GM23338 (cell line): ENCODE data around the gene RNF130. TPM values are rescaled to one million over a fixed set of nuclear protein-coding genes. Genes with fewer than 3 reads are reported as not detected.

Experiments
- ATAC-seq: fragments of 200-7000 bp; cut with Tn5 transposase; 3 replicates; pipeline ENCODE4 v1.9.1; 2020
- DNase-seq: peaks from one replicate; pipeline ENCODE4 v3.0.0-alpha.2; 2015; ENCODE audit warnings: low spot score
- H2AFZ ChIP-seq: fragments of 200-600 bp; sonication (generic); 2 replicates; pipeline ENCODE4 v1.8.0; 2016; ENCODE audit warnings: antibody characterized with exemption, mild to moderate bottlenecking, moderate library complexity
- H3F3A ChIP-seq: fragments of 200-600 bp; sonication (generic); replicated peaks from 2 replicates; pipeline ENCODE4 v1.8.0; 2017; ENCODE audit warnings: antibody characterized with exemption, mixed run types, low read depth
- H3K27ac ChIP-seq: fragments of 200-600 bp; sonication (generic); 2 replicates; pipeline ENCODE4 v1.6.1; 2016; ENCODE audit warnings: low read depth
- H3K27me3 ChIP-seq: fragments of 200-600 bp; sonication (generic); 2 replicates; pipeline ENCODE4 v1.8.0; 2016; ENCODE audit warnings: mild to moderate bottlenecking, mixed run types, moderate library complexity; ENCODE audit not compliant: insufficient read depth
- H3K36me3 ChIP-seq: fragments of 200-600 bp; sonication (generic); 2 replicates; pipeline ENCODE4 v1.8.0; 2016; ENCODE audit warnings: mild to moderate bottlenecking; ENCODE audit not compliant: insufficient read depth
- H3K4me1 ChIP-seq: fragments of 200-600 bp; sonication (generic); 2 replicates; pipeline ENCODE4 v1.8.0; 2016; ENCODE audit warnings: mild to moderate bottlenecking, moderate library complexity; ENCODE audit not compliant: insufficient read depth
- H3K4me2 ChIP-seq: fragments of 200-600 bp; sonication (generic); 2 replicates; pipeline ENCODE4 v1.7.1; 2017; ENCODE audit warnings: mixed run types
- H3K4me3 ChIP-seq: fragments of 200-600 bp; sonication (generic); 2 replicates; pipeline ENCODE4 v1.6.1; 2016; ENCODE audit warnings: mixed run types
- H3K79me2 ChIP-seq: fragments of 200-600 bp; sonication (generic); replicated peaks from 2 replicates; pipeline ENCODE4 v1.8.0; 2017; ENCODE audit warnings: mild to moderate bottlenecking; ENCODE audit not compliant: insufficient read depth
- H3K9me2 ChIP-seq: fragments of 200-600 bp; sonication (generic); 2 replicates; pipeline ENCODE4 v1.8.0; 2017; ENCODE audit not compliant: insufficient read depth
- H4K20me1 ChIP-seq: fragments of 200-600 bp; sonication (generic); replicated peaks from 2 replicates; pipeline ENCODE4 v1.8.0; 2017; ENCODE audit warnings: mild to moderate bottlenecking; ENCODE audit not compliant: insufficient read depth
- H3K27ac Mint-ChIP-seq: 2 replicates; pipeline ENCODE4 v1.8.0; 2020; ENCODE audit warnings: inconsistent platforms, mild to moderate bottlenecking, moderate library complexity, mixed read lengths
- H3K27me3 Mint-ChIP-seq: 3 replicates; pipeline ENCODE4 v1.8.0; 2022; ENCODE audit warnings: low read depth, mild to moderate bottlenecking, moderate library complexity, mixed read lengths, inconsistent platforms; ENCODE audit not compliant: insufficient read depth, poor library complexity
- H3K36me3 Mint-ChIP-seq: 3 replicates; pipeline ENCODE4 v1.8.0; 2021; ENCODE audit warnings: low read depth, mild to moderate bottlenecking, inconsistent platforms, moderate library complexity, mixed read lengths
- H3K4me1 Mint-ChIP-seq: 3 replicates; pipeline ENCODE4 v1.8.0; 2020; ENCODE audit warnings: mild to moderate bottlenecking, inconsistent platforms, mixed read lengths
- H3K4me3 Mint-ChIP-seq: 3 replicates; pipeline ENCODE4 v1.8.0; 2021; ENCODE audit warnings: moderate library complexity, mild to moderate bottlenecking, inconsistent platforms, mixed read lengths
- H3K9me3 Mint-ChIP-seq: 3 replicates; pipeline ENCODE4 v1.8.0; 2020; ENCODE audit warnings: moderate library complexity, mild to moderate bottlenecking, inconsistent platforms, mixed read lengths
- CREB1 ChIP-seq: fragments of 250-450 bp; sonication (Bioruptor Pico); IDR thresholded peaks from 2 replicates; pipeline ENCODE4 v1.5.0; 2020; ENCODE audit warnings: low read depth, mild to moderate bottlenecking, moderate library complexity
- EZH2 ChIP-seq: fragments of 200-600 bp; sonication (generic); IDR thresholded peaks from one replicate; pipeline ENCODE4 v1.8.0; 2017; ENCODE audit warnings: antibody characterized with exemption, mild to moderate bottlenecking, low read depth; ENCODE audit not compliant: unreplicated experiment
- EZH2phosphoT487 ChIP-seq: fragments of 200-600 bp; sonication (generic); IDR thresholded peaks from one replicate; pipeline ENCODE4 v1.8.1; 2018; ENCODE audit warnings: antibody characterized with exemption; ENCODE audit not compliant: unreplicated experiment
- JUNB ChIP-seq: IDR thresholded peaks from one replicate; pipeline ENCODE4 v1.6.1; 2016; ENCODE audit warnings: antibody characterized with exemption; ENCODE audit not compliant: unreplicated experiment
- NANOG ChIP-seq: IDR thresholded peaks from 2 replicates; pipeline ENCODE4 v1.6.1; 2016; ENCODE audit warnings: antibody characterized with exemption, borderline replicate concordance
- STAT1 ChIP-seq: IDR thresholded peaks from one replicate; pipeline ENCODE4 v1.6.1; 2016; ENCODE audit warnings: antibody characterized with exemption; ENCODE audit not compliant: unreplicated experiment
- ZNF114 ChIP-seq: fragments of 250-450 bp; sonication (Bioruptor Pico); IDR thresholded peaks from 2 replicates; pipeline ENCODE4 v1.5.0; 2020; ENCODE audit warnings: mild to moderate bottlenecking, moderate library complexity
- polyA plus RNA-seq: library from polyadenylated mRNA; unstranded; fragments of >200 nt; fragmentation: Nextera tagmentation; extraction: Ambion mirVana; gene quantifications from 2 replicates; pipeline ENCODE4 v1.2.1, GENCODE V29; 2016
- total RNA-seq: library from RNA; depleted of rRNA; stranded (reverse); fragments of >200 nt; shearing (Covaris generic); gene quantifications from 2 replicates; pipeline ENCODE4 v1.2.3, GENCODE V29; 2014
- TF ChIP-seq, protein P1 (sequence below), 2 experiments: fragments of 200-600 bp in 1 of 2; sonication (generic) in 1 of 2; conservative IDR thresholded peaks; 2 replicates each; pipeline versions ENCODE4 v1.5.1 to v1.6.1; 2016 to 2017; ENCODE audit warnings: antibody characterized with exemption in 2 of 2, low read depth in 2 of 2, mild to moderate bottlenecking in 2 of 2, moderate library complexity in 1 of 2
- TF ChIP-seq, protein P2 (sequence below): IDR thresholded peaks from 2 replicates; pipeline ENCODE4 v1.6.1; 2016; ENCODE audit warnings: antibody characterized with exemption
- TF ChIP-seq, protein P3 (sequence below): IDR thresholded peaks from one replicate; pipeline ENCODE4 v1.6.1; 2018; ENCODE audit warnings: antibody characterized with exemption; ENCODE audit not compliant: unreplicated experiment

RNF130 gene
- total and polyA plus RNA-seq, 2 experiments from 2014 or later, result 60.1 to 97.3 TPM

DNA sequence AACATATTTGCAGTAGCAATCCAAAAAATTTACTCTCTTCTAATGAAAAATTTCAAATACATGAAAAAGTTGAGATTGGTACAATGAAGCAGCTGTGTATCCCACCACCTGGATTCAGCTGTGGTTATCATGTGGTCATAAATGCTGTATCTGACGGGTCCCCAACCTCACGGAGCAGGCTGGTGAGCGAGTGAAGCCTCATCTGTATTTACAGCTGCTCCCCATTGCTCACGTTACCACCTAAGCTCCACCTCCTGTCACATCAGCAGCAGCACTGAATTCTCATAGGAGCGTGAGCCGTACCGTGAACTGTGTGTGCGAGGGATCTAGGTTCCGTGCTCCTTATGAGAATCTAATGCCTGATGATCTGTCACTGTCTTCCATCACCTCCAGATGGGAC, 6.8 kb upstream of the RNF130 start:
- H3K36me3 Mint-ChIP-seq, result peaks cover 34% of the 10 kb centered on the region
- peaks cover 14% of the 10 kb centered on the region for H3K4me1 ChIP-seq

DNA sequence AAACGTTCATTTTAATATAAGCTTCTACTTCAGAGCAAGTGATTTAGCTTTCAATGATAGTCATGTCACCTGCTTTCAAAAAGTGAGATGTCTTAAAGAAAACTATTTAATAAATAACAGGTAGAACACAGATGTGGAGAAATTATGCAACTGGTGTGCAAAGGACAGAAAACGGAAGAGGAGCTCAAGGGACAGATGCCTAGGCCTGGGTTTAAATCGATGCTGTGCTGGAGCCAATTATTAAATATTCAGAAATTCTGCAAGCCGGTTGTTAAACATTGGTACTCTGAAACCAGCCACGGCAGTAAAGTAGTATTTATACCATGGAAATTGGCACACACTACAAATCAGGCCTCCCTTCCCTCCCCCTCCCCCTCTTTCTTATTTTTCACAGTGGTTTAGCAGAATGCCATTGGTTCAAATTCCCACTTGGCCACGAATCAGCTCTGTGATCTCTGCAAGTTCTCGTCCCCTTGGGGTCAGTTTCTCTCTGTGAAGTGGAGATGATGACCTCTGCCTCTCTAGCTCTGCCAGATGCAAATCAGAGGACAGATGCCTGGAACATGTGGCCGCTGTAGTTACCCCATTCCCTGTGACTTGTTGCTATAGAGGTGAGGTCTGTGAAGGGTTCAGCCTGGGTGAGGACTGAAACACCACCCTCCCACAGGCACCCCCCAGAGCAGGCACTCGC, 6.2 kb upstream of the RNF130 start:
- no peak for ATAC-seq
- H3K27ac Mint-ChIP-seq, result no peak overlapping the region
- H3K36me3 ChIP-seq, result no peaks in the 10 kb centered on the region; the same call in 1 of the 2 replicates
- TF ChIP-seq ZNF114 (CRISPR knock-in tag) (no peak), EZH2phosphoT487 (no peak), STAT1 (no peak), JUNB (no peak), NANOG (no peak), EZH2 (no peak)
- TF ChIP-seq, protein P1, sequence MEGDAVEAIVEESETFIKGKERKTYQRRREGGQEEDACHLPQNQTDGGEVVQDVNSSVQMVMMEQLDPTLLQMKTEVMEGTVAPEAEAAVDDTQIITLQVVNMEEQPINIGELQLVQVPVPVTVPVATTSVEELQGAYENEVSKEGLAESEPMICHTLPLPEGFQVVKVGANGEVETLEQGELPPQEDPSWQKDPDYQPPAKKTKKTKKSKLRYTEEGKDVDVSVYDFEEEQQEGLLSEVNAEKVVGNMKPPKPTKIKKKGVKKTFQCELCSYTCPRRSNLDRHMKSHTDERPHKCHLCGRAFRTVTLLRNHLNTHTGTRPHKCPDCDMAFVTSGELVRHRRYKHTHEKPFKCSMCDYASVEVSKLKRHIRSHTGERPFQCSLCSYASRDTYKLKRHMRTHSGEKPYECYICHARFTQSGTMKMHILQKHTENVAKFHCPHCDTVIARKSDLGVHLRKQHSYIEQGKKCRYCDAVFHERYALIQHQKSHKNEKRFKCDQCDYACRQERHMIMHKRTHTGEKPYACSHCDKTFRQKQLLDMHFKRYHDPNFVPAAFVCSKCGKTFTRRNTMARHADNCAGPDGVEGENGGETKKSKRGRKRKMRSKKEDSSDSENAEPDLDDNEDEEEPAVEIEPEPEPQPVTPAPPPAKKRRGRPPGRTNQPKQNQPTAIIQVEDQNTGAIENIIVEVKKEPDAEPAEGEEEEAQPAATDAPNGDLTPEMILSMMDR (conservative IDR thresholded peaks at IDR 0.05; ENCODE audit: low read depth in 2 of 2), result no peak
- TF ChIP-seq, protein P2, sequence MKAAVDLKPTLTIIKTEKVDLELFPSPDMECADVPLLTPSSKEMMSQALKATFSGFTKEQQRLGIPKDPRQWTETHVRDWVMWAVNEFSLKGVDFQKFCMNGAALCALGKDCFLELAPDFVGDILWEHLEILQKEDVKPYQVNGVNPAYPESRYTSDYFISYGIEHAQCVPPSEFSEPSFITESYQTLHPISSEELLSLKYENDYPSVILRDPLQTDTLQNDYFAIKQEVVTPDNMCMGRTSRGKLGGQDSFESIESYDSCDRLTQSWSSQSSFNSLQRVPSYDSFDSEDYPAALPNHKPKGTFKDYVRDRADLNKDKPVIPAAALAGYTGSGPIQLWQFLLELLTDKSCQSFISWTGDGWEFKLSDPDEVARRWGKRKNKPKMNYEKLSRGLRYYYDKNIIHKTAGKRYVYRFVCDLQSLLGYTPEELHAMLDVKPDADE, result no peak
- TF ChIP-seq, protein P3, sequence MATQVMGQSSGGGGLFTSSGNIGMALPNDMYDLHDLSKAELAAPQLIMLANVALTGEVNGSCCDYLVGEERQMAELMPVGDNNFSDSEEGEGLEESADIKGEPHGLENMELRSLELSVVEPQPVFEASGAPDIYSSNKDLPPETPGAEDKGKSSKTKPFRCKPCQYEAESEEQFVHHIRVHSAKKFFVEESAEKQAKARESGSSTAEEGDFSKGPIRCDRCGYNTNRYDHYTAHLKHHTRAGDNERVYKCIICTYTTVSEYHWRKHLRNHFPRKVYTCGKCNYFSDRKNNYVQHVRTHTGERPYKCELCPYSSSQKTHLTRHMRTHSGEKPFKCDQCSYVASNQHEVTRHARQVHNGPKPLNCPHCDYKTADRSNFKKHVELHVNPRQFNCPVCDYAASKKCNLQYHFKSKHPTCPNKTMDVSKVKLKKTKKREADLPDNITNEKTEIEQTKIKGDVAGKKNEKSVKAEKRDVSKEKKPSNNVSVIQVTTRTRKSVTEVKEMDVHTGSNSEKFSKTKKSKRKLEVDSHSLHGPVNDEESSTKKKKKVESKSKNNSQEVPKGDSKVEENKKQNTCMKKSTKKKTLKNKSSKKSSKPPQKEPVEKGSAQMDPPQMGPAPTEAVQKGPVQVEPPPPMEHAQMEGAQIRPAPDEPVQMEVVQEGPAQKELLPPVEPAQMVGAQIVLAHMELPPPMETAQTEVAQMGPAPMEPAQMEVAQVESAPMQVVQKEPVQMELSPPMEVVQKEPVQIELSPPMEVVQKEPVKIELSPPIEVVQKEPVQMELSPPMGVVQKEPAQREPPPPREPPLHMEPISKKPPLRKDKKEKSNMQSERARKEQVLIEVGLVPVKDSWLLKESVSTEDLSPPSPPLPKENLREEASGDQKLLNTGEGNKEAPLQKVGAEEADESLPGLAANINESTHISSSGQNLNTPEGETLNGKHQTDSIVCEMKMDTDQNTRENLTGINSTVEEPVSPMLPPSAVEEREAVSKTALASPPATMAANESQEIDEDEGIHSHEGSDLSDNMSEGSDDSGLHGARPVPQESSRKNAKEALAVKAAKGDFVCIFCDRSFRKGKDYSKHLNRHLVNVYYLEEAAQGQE, result no peak

More for the DNA sequence above, 6.8 kb upstream of the RNF130 start:
- Histone ChIP-seq H4K20me1 (no peaks in the 10 kb centered on the region), H3K27me3 (peaks cover 11% of the 10 kb centered on the region), H3K79me2 (no peaks in the 10 kb centered on the region), H3K4me3 (no peak overlapping the region), H3K27ac (no peak overlapping the region), H3F3A (peaks cover 16% of the 10 kb centered on the region), H3K4me2 (no peak overlapping the region), H2AFZ (no peak overlapping the region), H3K36me3 (no peaks in the 10 kb centered on the region; the same call in 1 of the 2 replicates), H3K9me2 (0 out of 2 replicates have a peak, but pooled peaks cover 3% of the 10 kb centered on the region)
- TF ChIP-seq CREB1 (CRISPR knock-in tag), result no peak
- no peak for TF ChIP-seq NANOG
- no peak for TF ChIP-seq ZNF114 (CRISPR knock-in tag)
- no peak for TF ChIP-seq EZH2
- TF ChIP-seq, protein P1 (conservative IDR thresholded peaks at IDR 0.05; ENCODE audit: low read depth in 2 of 2), result no peak
- no peak for TF ChIP-seq EZH2phosphoT487
- TF ChIP-seq, protein P2, result no peak
- Mint-ChIP-seq H3K27me3 (peaks cover 26% of the 10 kb centered on the region), H3K4me3 (no peak overlapping the region), H3K4me1 (peaks cover 18% of the 10 kb centered on the region), H3K27ac (no peak overlapping the region), H3K9me3 (peaks cover 44% of the 10 kb centered on the region)
- ATAC-seq, result no peak
- DNase-seq, result no peak

More for the DNA sequence above, 6.2 kb upstream of the RNF130 start:
- Histone ChIP-seq H3K9me2 (0 out of 2 replicates have a peak, but pooled peaks cover 3% of the 10 kb centered on the region), H3K4me2 (no peak overlapping the region), H3K27ac (no peak overlapping the region), H3K27me3 (peaks cover 17% of the 10 kb centered on the region), H2AFZ (no peak overlapping the region), H3K4me1 (peaks cover 13% of the 10 kb centered on the region), H3F3A (peaks cover 15% of the 10 kb centered on the region), H3K4me3 (no peak overlapping the region), H4K20me1 (no peaks in the 10 kb centered on the region), H3K79me2 (no peaks in the 10 kb centered on the region)
- Mint-ChIP-seq H3K9me3 (peaks cover 50% of the 10 kb centered on the region), H3K4me3 (no peak overlapping the region), H3K27me3 (peaks cover 27% of the 10 kb centered on the region), H3K36me3 (peaks cover 38% of the 10 kb centered on the region), H3K4me1 (peaks cover 12% of the 10 kb centered on the region)
- no peak for DNase-seq
